M059J (cell line): ENCODE results near the gene CFAP73. TPM values are rescaled to one million over a fixed set of nuclear protein-coding genes. Genes with fewer than 3 reads are reported as not detected.

ENCODE experiments used
- DNase-seq: peaks from one replicate; pipeline ENCODE4 v3.0.0-alpha.2; 2012; ENCODE audit warnings: low read depth
- total RNA-seq: library from RNA; depleted of rRNA; stranded (reverse); fragments of >200 nt; shearing (Covaris generic); gene quantifications from 2 replicates; pipeline ENCODE4 v1.2.3, GENCODE V29; 2014; rRNA removed

The CFAP73 gene
- total RNA-seq: not detected in 2 replicates

GRCh38 chr12:113149361-113150150 is at the start of gene CFAP73:
Gene CFAP73 (plus strand): TSS chr12:113149724. CDS start chr12:113149858, 134 bp downstream.
- DNase-seq: peak; percentile 94

- no peak for DNase-seq
Observed at GRCh38 chr12:113099764-113100163, 49.8 kb upstream of the CFAP73 start.

GRCh38 chr12:113101751-113102150 is 47.8 kb upstream of the CFAP73 start:
- DNase-seq: no peak

DNA sequence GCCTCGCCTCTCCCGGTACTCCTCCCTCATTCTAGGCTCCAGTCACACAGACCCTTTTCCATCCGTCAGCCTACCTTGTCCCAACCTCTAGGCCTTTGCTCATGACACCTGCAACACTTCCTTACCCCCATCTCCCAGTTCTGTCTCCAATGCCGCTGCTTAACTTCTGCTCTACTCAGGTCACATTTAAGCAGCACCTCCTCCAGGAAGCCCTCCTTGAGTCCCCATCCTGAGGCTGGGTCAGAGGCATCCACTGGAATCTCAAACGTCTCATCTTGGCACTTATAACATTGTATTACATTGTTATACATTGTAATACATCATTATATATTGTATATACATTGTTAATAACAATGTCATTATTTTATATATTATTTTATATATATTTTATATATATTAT is 46.7 kb upstream of the CFAP73 start:
- DNase-seq: no peak

- no peak for DNase-seq
Observed at GRCh38 chr12:113103756-113104450, 45.6 kb upstream of the CFAP73 start.

GRCh38 chr12:113104953-113105510 is 44.5 kb upstream of the CFAP73 start:
- DNase-seq: no peak

GRCh38 chr12:113105606-113106271 is 43.8 kb upstream of the CFAP73 start:
- DNase-seq: no peak

DNA sequence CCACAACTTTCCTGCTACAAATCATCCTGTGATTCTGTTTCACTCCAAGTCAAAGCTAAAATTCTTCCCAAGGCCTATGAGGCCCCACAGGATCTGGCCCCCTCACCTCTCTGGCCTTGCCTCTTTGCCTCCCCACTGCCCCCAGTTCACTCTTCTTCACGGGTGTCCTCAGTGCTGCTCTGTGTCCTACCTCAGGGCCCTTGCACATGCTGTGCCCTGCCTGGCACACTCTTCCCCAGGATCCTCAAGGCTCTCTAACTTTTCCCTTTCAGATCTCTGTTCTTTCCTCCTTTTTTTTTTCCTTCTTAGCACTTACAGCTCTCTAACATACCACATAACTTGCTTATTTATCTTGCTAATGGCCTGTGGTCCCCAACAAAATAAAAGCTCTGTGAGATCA is 43.2 kb upstream of the CFAP73 start:
- no peak for DNase-seq

GRCh38 chr12:113108308-113108707 is 41.2 kb upstream of the CFAP73 start:
- no peak for DNase-seq

DNA sequence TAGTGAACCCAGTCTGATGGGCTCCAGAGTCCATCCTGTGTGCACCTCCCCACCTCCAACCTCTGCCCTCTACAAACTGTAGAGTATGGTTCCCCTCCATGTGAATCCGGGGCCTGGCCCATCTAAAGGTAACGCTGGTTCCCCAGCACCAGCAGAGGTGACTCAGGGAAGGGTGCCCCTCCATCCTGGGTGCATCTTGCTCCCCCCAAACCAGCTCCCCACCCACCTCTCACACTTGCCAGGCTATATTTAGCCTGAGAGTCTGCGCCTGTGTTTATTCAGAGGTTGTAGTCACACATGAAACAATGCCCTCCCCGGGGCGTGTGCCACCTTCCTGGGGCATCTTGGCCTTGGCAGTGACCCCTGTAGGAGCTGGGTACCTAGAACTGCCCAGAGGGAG is 40.2 kb upstream of the CFAP73 start:
- DNase-seq: no peak

DNA sequence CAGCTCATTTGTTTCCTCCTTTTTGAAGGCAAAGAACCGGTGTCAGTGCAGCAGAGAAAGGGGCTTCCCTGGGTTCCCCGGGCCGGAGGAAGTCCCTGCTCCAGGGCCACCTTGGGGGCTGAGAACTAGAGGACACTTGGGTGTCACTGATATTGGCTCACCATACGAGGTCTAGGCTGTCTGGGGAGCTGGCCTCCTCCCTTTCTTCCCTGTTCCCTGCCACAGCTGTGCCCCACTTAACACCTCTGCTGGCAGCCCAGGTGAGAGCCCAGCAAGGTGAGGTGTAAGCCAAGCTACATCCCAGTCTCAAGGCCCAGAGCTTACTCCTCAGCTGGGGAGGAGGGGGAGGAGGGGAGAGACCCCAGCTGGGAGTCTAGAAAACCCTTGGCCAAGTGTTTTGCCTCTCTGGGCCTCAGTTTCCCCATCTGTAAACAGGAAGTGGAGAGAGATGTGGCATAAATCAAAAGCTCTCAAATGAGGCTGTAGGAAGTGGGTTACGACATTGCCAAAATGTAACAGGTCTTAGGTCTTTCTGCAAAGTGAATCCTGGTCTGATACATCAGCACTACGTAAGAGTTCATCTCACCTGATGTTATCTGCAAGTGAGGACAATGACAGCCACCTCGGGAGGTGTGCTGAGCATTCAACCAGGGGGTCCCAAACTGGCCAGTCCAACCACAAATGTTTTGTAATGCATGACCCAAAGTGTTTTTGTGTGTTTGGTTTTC is 39.5 kb upstream of the CFAP73 start:
- no peak for DNase-seq

GRCh38 chr12:113111247-113111646 is 38.3 kb upstream of the CFAP73 start:
- DNase-seq: no peak

GRCh38 chr12:113112043-113112899 is 37.3 kb upstream of the CFAP73 start:
- no peak for DNase-seq

- no peak for DNase-seq
Observed at GRCh38 chr12:113113397-113113796, 36.1 kb upstream of the CFAP73 start.

GRCh38 chr12:113114447-113115178 is 34.9 kb upstream of the CFAP73 start:
- DNase-seq: no peak

DNA sequence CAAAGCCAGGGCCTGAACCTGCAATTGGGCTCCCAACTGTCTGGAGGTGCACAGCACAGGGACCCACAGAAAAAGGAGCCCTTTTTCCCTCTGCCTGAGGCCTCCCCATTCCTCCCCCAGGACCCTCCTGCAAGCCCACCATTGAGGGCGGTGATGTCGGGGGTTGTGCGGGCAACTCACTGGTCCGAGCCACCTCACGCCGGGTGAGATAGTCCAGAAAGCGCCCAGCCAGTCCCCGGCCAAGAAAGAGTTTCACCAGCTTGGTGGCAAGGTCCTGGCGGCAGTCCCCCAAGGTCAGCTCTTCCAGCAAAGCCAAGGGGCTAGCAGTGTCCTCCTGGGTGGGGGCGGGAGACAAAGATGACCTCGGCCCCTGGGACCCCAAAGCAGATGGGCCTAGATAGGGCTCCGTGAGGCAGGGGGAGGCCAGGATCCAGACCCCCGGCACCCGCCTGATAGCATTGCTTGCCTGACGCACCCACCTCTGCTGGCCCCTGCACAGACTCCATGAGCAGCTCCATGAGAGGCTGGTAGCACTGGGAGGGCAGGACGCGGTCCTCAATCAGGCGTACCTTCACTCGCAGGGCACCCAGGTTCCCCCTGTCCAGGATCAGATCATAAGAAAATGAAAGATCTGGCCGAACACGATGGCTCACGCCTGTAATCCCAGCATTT is 33.9 kb upstream of the CFAP73 start:
- DNase-seq: no peak

DNA sequence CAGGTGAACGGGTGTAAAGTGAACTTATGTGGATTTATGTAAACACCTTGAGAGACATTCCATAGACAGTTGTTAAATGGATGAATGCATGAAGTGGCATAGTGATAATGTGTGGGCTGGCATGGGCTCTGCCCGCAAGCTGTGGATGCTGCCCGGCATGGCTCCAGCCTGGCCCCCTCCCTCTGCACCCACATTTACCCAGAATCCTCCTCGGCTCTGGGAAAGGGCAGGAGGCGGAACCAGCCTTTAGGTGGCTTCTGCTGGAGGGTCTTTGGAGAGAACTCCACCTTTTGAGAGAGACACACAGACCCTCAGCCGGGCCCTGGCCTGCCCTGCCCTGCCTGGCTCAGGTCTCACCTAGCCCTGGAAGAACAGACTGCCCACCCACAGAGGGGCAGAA is 32.6 kb upstream of the CFAP73 start:
- no peak for DNase-seq

GRCh38 chr12:113117684-113118083 is 31.8 kb upstream of the CFAP73 start:
- peak; percentile 67 for DNase-seq

DNA sequence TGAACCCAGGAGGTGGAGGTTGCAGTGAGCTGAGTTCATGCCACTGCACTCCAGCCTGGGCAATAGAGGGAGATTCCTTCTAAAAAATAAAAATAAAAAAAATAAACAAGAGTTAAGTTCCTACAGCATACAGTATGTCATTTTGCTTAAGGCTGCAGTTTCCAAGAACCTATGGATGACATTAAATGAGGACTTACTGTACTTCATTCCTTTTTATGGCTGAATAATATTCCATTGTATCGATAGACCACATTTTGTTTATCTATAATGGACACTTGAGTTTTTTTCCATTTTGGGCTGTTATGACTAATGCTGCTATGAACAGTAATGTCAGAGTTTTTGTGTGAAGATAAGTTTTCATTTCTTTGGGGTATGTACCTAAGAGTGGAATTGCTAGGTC is 31.4 kb upstream of the CFAP73 start:
- no peak for DNase-seq
